ENCODE data around the gene WNT8A.

- TF ChIP-seq EZH2 (IDR thresholded peaks at IDR 0.05; ENCODE audit: borderline replicate concordance, low read length): no peak
- TF ChIP-seq CTCF (conservative IDR thresholded peaks at IDR 0.05 in 1 of 2, IDR thresholded peaks at IDR 0.05 in 1 of 2; ENCODE audit: extremely low read depth in 1 of 2, insufficient read depth in 1 of 2, low read depth in 1 of 2, low read length in 2 of 2): no peak
Observed at GRCh38 chr5:138091685-138092084, 7.9 kb downstream of the WNT8A start.
